Sigmoid colon (tissue), 4 donors: ENCODE measurements around the gene DHRS2.

Experiments
- EP300 ChIP-seq, 4 donors: sonication (generic); formaldehyde crosslinking; IDR thresholded peaks; one replicate each; pipeline ENCODE4 v1.6.1; 2017; ENCODE audit warnings: antibody characterized with exemption in 4 of 4
- POLR2A ChIP-seq, 2 donors: fragments of 450-650 bp; IDR thresholded peaks; one replicate each; pipeline ENCODE4 v1.6.1; 2016; ENCODE audit warnings: antibody characterized with exemption in 2 of 2, mild to moderate bottlenecking in 2 of 2, moderate library complexity in 2 of 2

- no peak for TF ChIP-seq EP300 (IDR thresholded peaks at IDR 0.05)
- no peak for TF ChIP-seq POLR2A (IDR thresholded peaks at IDR 0.05)
These were observed 27.5 kb downstream of the DHRS2 start for GRCh38 chr14:23663711-23664110.
